Mucosa of gallbladder (tissue), 1 donor: ENCODE data around the gene CA5A. TPM values are rescaled to one million over a fixed set of nuclear protein-coding genes. Genes with fewer than 3 reads are reported as not detected.
"Not testable (repeated sequence)": the region's sequence is repeated elsewhere in the genome, so short reads cannot be mapped to it uniquely, and the experiment has no call there.

Experiments
- DNase-seq: peaks from one replicate; pipeline ENCODE4 v3.0.0-alpha.2; 2020; ENCODE audit warnings: low spot score
- total RNA-seq: library from RNA; stranded (reverse); gene quantifications from one replicate; pipeline ENCODE4 v1.2.1, GENCODE V29; 2021
- donor health status: DM: no; HTN: no; CAD: no.

CA5A gene
- total RNA-seq, 1 donor from 2014 or later: 0.14 TPM

- no peak for DNase-seq
Measured at GRCh38 chr16:87948119-87948545, 11.8 kb upstream of the CA5A start.

GRCh38 chr16:87947356-87948118 lies 11.2 kb upstream of the CA5A start:
- DNase-seq: no peak

GRCh38 chr16:87946596-87947347 lies 10.4 kb upstream of the CA5A start:
- DNase-seq: no peak

- peak; percentile 84 for DNase-seq
Measured at GRCh38 chr16:87945351-87946042, 9.2 kb upstream of the CA5A start.

- DNase-seq: no peak
Measured at GRCh38 chr16:87942680-87943079, 6.4 kb upstream of the CA5A start.

- DNase-seq: no peak
Measured at GRCh38 chr16:87939562-87940423, 3.5 kb upstream of the CA5A start.

- no peak for DNase-seq
Measured at GRCh38 chr16:87938412-87938949, 2.2 kb upstream of the CA5A start.

- not testable (repeated sequence) for DNase-seq
Measured at GRCh38 chr16:87937231-87937542, 858 bp upstream of the CA5A start.

- DNase-seq: not testable (repeated sequence)
Measured at GRCh38 chr16:87936016-87936374, 334 bp downstream of the CA5A start.

- not testable (repeated sequence) for DNase-seq
Measured at GRCh38 chr16:87934752-87935425, 1.4 kb downstream of the CA5A start.

- no peak for DNase-seq
Measured at GRCh38 chr16:87933140-87933495, 3.2 kb downstream of the CA5A start.

GRCh38 chr16:87932475-87933139 lies 3.7 kb downstream of the CA5A start:
- not testable (repeated sequence) for DNase-seq

GRCh38 chr16:87931504-87931903 lies 4.8 kb downstream of the CA5A start:
- no peak for DNase-seq

GRCh38 chr16:87930456-87930855 lies 5.9 kb downstream of the CA5A start:
- no peak for DNase-seq

GRCh38 chr16:87929986-87930385 lies 6.3 kb downstream of the CA5A start:
- DNase-seq: no peak

GRCh38 chr16:87927195-87927562 lies 9.2 kb downstream of the CA5A start:
- no peak for DNase-seq

- DNase-seq: no peak
Measured at GRCh38 chr16:87926246-87927194, 9.8 kb downstream of the CA5A start.

- no peak for DNase-seq
Measured at GRCh38 chr16:87924811-87925670, 11.3 kb downstream of the CA5A start.
